HUES6 (cell line): ENCODE measurements around the gene RBM28.

Experiments used
- H3K27ac ChIP-seq: 2 replicates; pipeline ENCODE4 v1.7.0; 2013; ENCODE audit warnings: low read depth, mild to moderate bottlenecking, low read length, inconsistent platforms
- H3K27me3 ChIP-seq: 2 replicates; pipeline ENCODE4 v1.6.1; 2013; ENCODE audit warnings: low read length; ENCODE audit not compliant: control insufficient read depth, insufficient read depth
- H3K36me3 ChIP-seq: 2 replicates; pipeline ENCODE4 v1.6.1; 2013; ENCODE audit warnings: low read length; ENCODE audit not compliant: control insufficient read depth, insufficient read depth
- H3K4me1 ChIP-seq: 2 replicates; pipeline ENCODE4 v1.6.1; 2013; ENCODE audit warnings: low read length; ENCODE audit not compliant: control insufficient read depth, insufficient read depth
- H3K4me3 ChIP-seq: 2 replicates; pipeline ENCODE4 v1.5.1; 2013; ENCODE audit warnings: low read depth, low read length
- H3K9ac ChIP-seq: one replicate; pipeline ENCODE4 v1.6.1; 2013; ENCODE audit warnings: mild to moderate bottlenecking, low read length
- H3K9me3 ChIP-seq: 2 replicates; pipeline ENCODE4 v1.6.1; 2013; ENCODE audit warnings: low read depth, low read length; ENCODE audit not compliant: control insufficient read depth, insufficient read depth

Gene RBM28

GRCh38 chr7:128385988-128386925, 42.5 kb upstream of the RBM28 start:
- H3K27ac ChIP-seq, result no peak overlapping the region

GRCh38 chr7:128384726-128385125, 41.0 kb upstream of the RBM28 start:
- Histone ChIP-seq H3K27me3 (peaks cover 18% of the 10 kb centered on the region), H3K27ac (no peak overlapping the region), H3K9me3 (no peaks in the 10 kb centered on the region), H3K4me1 (peaks cover 20% of the 10 kb centered on the region), H3K9ac (no peak overlapping the region), H3K36me3 (no peaks in the 10 kb centered on the region), H3K4me3 (no peak overlapping the region)

More at GRCh38 chr7:128385988-128386925, 42.5 kb upstream of the RBM28 start:
- H3K27me3 ChIP-seq, result peaks cover 18% of the 10 kb centered on the region
- H3K9me3 ChIP-seq, result no peaks in the 10 kb centered on the region
- no peaks in the 10 kb centered on the region for H3K36me3 ChIP-seq
- H3K4me1 ChIP-seq, result peaks cover 18% of the 10 kb centered on the region
- H3K4me3 ChIP-seq, result no peak overlapping the region
- no peak overlapping the region for H3K9ac ChIP-seq

- peaks cover 18% of the 10 kb centered on the region for H3K4me1 ChIP-seq
- no peak overlapping the region for H3K4me3 ChIP-seq
- H3K27ac ChIP-seq, result no peak overlapping the region
- H3K27me3 ChIP-seq, result peaks cover 15% of the 10 kb centered on the region
- H3K9me3 ChIP-seq, result no peaks in the 10 kb centered on the region
- H3K36me3 ChIP-seq, result no peaks in the 10 kb centered on the region
- H3K9ac ChIP-seq, result no peak overlapping the region
These were observed 40.1 kb upstream of the RBM28 start for GRCh38 chr7:128383776-128384175.

- Histone ChIP-seq H3K4me3 (no peak overlapping the region), H3K27me3 (no peaks in the 10 kb centered on the region), H3K36me3 (no peaks in the 10 kb centered on the region), H3K27ac (no peak overlapping the region), H3K4me1 (peaks cover 18% of the 10 kb centered on the region), H3K9me3 (no peaks in the 10 kb centered on the region), H3K9ac (no peak overlapping the region)
These were observed 37.6 kb upstream of the RBM28 start for GRCh38 chr7:128381161-128381821.

- no peak overlapping the region for H3K4me3 ChIP-seq
- no peak overlapping the region for H3K27ac ChIP-seq
- H3K4me1 ChIP-seq, result peaks cover 18% of the 10 kb centered on the region
These were observed 36.9 kb upstream of the RBM28 start for GRCh38 chr7:128380483-128381106.

GRCh38 chr7:128379900-128380479, 36.3 kb upstream of the RBM28 start:
- Histone ChIP-seq H3K9ac (no peak overlapping the region), H3K27ac (no peak overlapping the region), H3K9me3 (no peaks in the 10 kb centered on the region), H3K4me1 (peaks cover 18% of the 10 kb centered on the region), H3K27me3 (no peaks in the 10 kb centered on the region), H3K4me3 (no peak overlapping the region), H3K36me3 (no peaks in the 10 kb centered on the region)

More at GRCh38 chr7:128380483-128381106, 36.9 kb upstream of the RBM28 start:
- Histone ChIP-seq H3K27me3 (no peaks in the 10 kb centered on the region), H3K9ac (no peak overlapping the region), H3K9me3 (no peaks in the 10 kb centered on the region), H3K36me3 (no peaks in the 10 kb centered on the region)

GRCh38 chr7:128378637-128379036, 34.9 kb upstream of the RBM28 start:
- Histone ChIP-seq H3K9ac (no peak overlapping the region), H3K36me3 (no peaks in the 10 kb centered on the region), H3K9me3 (no peaks in the 10 kb centered on the region), H3K27ac (no peak overlapping the region), H3K4me1 (peaks cover 18% of the 10 kb centered on the region), H3K27me3 (0 out of 2 replicates have a peak, but pooled peaks cover 3% of the 10 kb centered on the region), H3K4me3 (no peak overlapping the region)

GRCh38 chr7:128376077-128376476, 32.4 kb upstream of the RBM28 start:
- Histone ChIP-seq H3K4me1 (peaks cover 5% of the 10 kb centered on the region; the same call in 1 of the 2 replicates), H3K9ac (no peak overlapping the region), H3K27me3 (0 out of 2 replicates have a peak, but pooled peaks cover 4% of the 10 kb centered on the region), H3K27ac (no peak overlapping the region), H3K4me3 (no peak overlapping the region), H3K9me3 (no peaks in the 10 kb centered on the region), H3K36me3 (no peaks in the 10 kb centered on the region)

- no peak overlapping the region for H3K9ac ChIP-seq
- no peak overlapping the region for H3K27ac ChIP-seq
- H3K27me3 ChIP-seq, result 0 out of 2 replicates have a peak, but pooled peaks cover 4% of the 10 kb centered on the region
- no peak overlapping the region for H3K4me3 ChIP-seq
- H3K9me3 ChIP-seq, result no peaks in the 10 kb centered on the region
- no peaks in the 10 kb centered on the region for H3K36me3 ChIP-seq
- H3K4me1 ChIP-seq, result no peaks in the 10 kb centered on the region
These were observed 30.3 kb upstream of the RBM28 start for GRCh38 chr7:128374041-128374440.

GRCh38 chr7:128373606-128374005, 29.9 kb upstream of the RBM28 start:
- Histone ChIP-seq H3K4me3 (no peak overlapping the region), H3K4me1 (no peaks in the 10 kb centered on the region), H3K27me3 (0 out of 2 replicates have a peak, but pooled peaks cover 4% of the 10 kb centered on the region), H3K27ac (no peak overlapping the region), H3K9me3 (no peaks in the 10 kb centered on the region), H3K36me3 (no peaks in the 10 kb centered on the region), H3K9ac (no peak overlapping the region)
